HepG2 (cell line): ENCODE measurements around the gene ACVR2A. TPM values are rescaled to one million over a fixed set of nuclear protein-coding genes. Genes with fewer than 3 reads are reported as not detected.

Source experiments
- ATAC-seq: fragments of 200-7000 bp; cut with Tn5 transposase; 3 replicates; pipeline ENCODE4 v1.9.1; 2020; ENCODE audit warnings: mild to moderate bottlenecking, moderate library complexity
- BruUV-seq: library from RNA; stranded (reverse); fragments of 400-500 nt; replicated peaks from 2 replicates; lab custom pipeline; 2021; lab: Mats Ljungman, UMichigan
- CTCF ChIA-PET: fragments of 300-600 bp; formaldehyde crosslinking; extraction: SDS; loops from one replicate; lab custom pipeline; 2021; ENCODE audit warnings: low total read pairs, inconsistent platforms, low intra/inter-chr PET ratio; lab: Yijun Ruan, JAX
- POLR2A ChIA-PET: fragments of 350-600 bp; sonication (Branson Sonifier 250); formaldehyde crosslinking; loops from one replicate; lab custom pipeline; 2020; ENCODE audit warnings: antibody characterized with exemption, inconsistent platforms; lab: Yijun Ruan, JAX
- DNase-seq: peaks from one replicate; pipeline ENCODE4 v3.0.0-alpha.2; 2015; ENCODE audit warnings: low spot score
- FAIRE-seq: peaks from 3 replicates; lab custom pipeline; 2011; peaks lifted over from hg19 to GRCh38; lab: Jason Lieb, UNC
- H2AFZ ChIP-seq: one replicate; pipeline ENCODE4 v1.6.1; 2011; ENCODE audit warnings: low read length, inconsistent platforms
- H3K27ac ChIP-seq: fragments of 300-600 bp; 3 replicates; pipeline ENCODE4 v1.8.0; 2011; ENCODE audit warnings: mixed run types, mild to moderate bottlenecking, mixed read lengths, low read length, inconsistent platforms; ENCODE audit not compliant: insufficient read depth; ENCODE audit errors: extremely low read length
- H3K27me3 ChIP-seq, 2 experiments: fragments of 200-600 bp in 1 of 2; 2 replicates in 1 of 2; 3 replicates in 1 of 2; pipeline versions ENCODE4 v1.6.0 to v1.8.0; 2011; ENCODE audit warnings: low read length in 2 of 2, mild to moderate bottlenecking in 2 of 2, moderate library complexity in 2 of 2, inconsistent platforms in 1 of 2; ENCODE audit not compliant: insufficient read depth in 2 of 2, control insufficient read depth in 1 of 2
- H3K36me3 ChIP-seq, 2 experiments: fragments of 200-600 bp in 1 of 2; replicated peaks in 1 of 2; 2 replicates in 1 of 2; 3 replicates in 1 of 2; pipeline versions ENCODE4 v1.5.1 to v1.8.0; 2011; ENCODE audit warnings: low read length in 2 of 2, inconsistent platforms in 1 of 2; ENCODE audit not compliant: insufficient read depth in 2 of 2, control insufficient read depth in 1 of 2
- H3K4me1 ChIP-seq: 2 replicates; pipeline ENCODE4 v1.5.1; 2012; ENCODE audit warnings: low read length, inconsistent platforms; ENCODE audit not compliant: insufficient read depth
- H3K4me2 ChIP-seq: 2 replicates; pipeline ENCODE4 v1.6.0; 2011; ENCODE audit warnings: low read depth, low read length, inconsistent platforms
- H3K4me3 ChIP-seq, 3 experiments: fragments of 200-600 bp in 1 of 3; sonication (generic), shearing (Covaris generic) in 1 of 3; replicated peaks in 1 of 3; 2 replicates each; pipeline ENCODE4 v1.5.1; 2011 to 2016; ENCODE audit warnings: low read length in 3 of 3, inconsistent platforms in 2 of 3, low read depth in 2 of 3, mild to moderate bottlenecking in 2 of 3, control low read depth in 1 of 3, mixed read lengths in 1 of 3; ENCODE audit not compliant: insufficient read depth in 1 of 3
- H3K79me2 ChIP-seq: one replicate; pipeline ENCODE4 v1.6.1; 2011; ENCODE audit warnings: low read length, inconsistent platforms; ENCODE audit not compliant: insufficient read depth
- H3K9ac ChIP-seq: 2 replicates; pipeline ENCODE4 v1.6.0; 2011; ENCODE audit warnings: mild to moderate bottlenecking, low read depth, low read length, inconsistent platforms; ENCODE audit not compliant: insufficient read depth
- H3K9me3 ChIP-seq: 2 replicates; pipeline ENCODE4 v1.5.1; 2012; ENCODE audit warnings: mild to moderate bottlenecking, low read length
- H4K20me1 ChIP-seq: 2 replicates; pipeline ENCODE4 v1.6.0; 2011; ENCODE audit warnings: inconsistent platforms, mild to moderate bottlenecking, low read length, moderate library complexity; ENCODE audit not compliant: insufficient read depth
- AFF4 ChIP-seq: sonication (generic); formaldehyde crosslinking; IDR thresholded peaks from 2 replicates; pipeline ENCODE4 v1.4.0; 2020; ENCODE audit warnings: missing genetic modification reagents
- ARID5B ChIP-seq: IDR thresholded peaks from 2 replicates; pipeline ENCODE4 v1.4.0; 2020; ENCODE audit warnings: mild to moderate bottlenecking, missing genetic modification reagents
- CHCHD3 ChIP-seq: sonication (generic); formaldehyde crosslinking; IDR thresholded peaks from 2 replicates; pipeline ENCODE4 v1.8.0; 2022; ENCODE audit warnings: mild to moderate bottlenecking, missing genetic modification reagents, moderate library complexity
- GZF1 ChIP-seq: sonication (generic); formaldehyde crosslinking; IDR thresholded peaks from 2 replicates; pipeline ENCODE4 v1.5.1; 2020; ENCODE audit warnings: mild to moderate bottlenecking, missing genetic modification reagents
- MIER2 ChIP-seq: IDR thresholded peaks from 2 replicates; pipeline ENCODE4 v1.6.1; 2016; ENCODE audit warnings: missing biosample characterization, missing genetic modification reagents
- ZC3H4 ChIP-seq: sonication (generic); formaldehyde crosslinking; IDR thresholded peaks from 2 replicates; pipeline ENCODE4 v1.4.0; 2020; ENCODE audit warnings: missing genetic modification reagents, borderline replicate concordance
- ZFP37 ChIP-seq: sonication (generic); formaldehyde crosslinking; IDR thresholded peaks from 2 replicates; pipeline ENCODE4 v1.4.0; 2020; ENCODE audit warnings: missing genetic modification reagents, borderline replicate concordance
- ZNF160 ChIP-seq: sonication (generic); formaldehyde crosslinking; IDR thresholded peaks from 2 replicates; pipeline ENCODE4 v1.8.0; 2022; ENCODE audit warnings: mild to moderate bottlenecking, inconsistent platforms, missing genetic modification reagents
- ZNF350 ChIP-seq: sonication (generic); formaldehyde crosslinking; IDR thresholded peaks from 2 replicates; pipeline ENCODE4 v1.4.0; 2020; ENCODE audit warnings: mild to moderate bottlenecking, low read depth, missing genetic modification reagents, borderline replicate concordance
- WGBS: methylation state at CpG from one replicate; pipeline ENCODE4 v1.1.6; 2017; ENCODE audit warnings: low lambda C conversion rate; 5-methylcytosine and 5-hydroxymethylcytosine counted together
- in situ Hi-C: cut with HindIII; loops from 2 replicates; pipeline ENCODE4 v1.10.0; 2017; ENCODE audit warnings: low pct_unique_long_range_greater_than_20kb; ENCODE audit not compliant: extremely low pct_ligation_motif_present
- intact Hi-C: fragments of 100-400 bp; cut with micrococcal nuclease; formaldehyde crosslinking; loops from one replicate; pipeline ENCODE4 v1.10.0; 2022; ENCODE audit not compliant: unreplicated experiment
- polyA plus RNA-seq, 8 experiments: library from polyadenylated mRNA; depleted of rRNA in 3 of 8; stranded (reverse) in 7 of 8; unstranded in 1 of 8; fragments of >200 nt; fragmentation: Illumina TruSeq in 4 of 8; extraction: Trizol in 4 of 8; gene quantifications; 2 replicates each; pipeline versions ENCODE4 v1.2.1 to v1.2.3, GENCODE V29; 2011 to 2016; ENCODE audit warnings: low read depth in 4 of 8, missing spikeins in 1 of 8, mixed read lengths in 1 of 8; ENCODE audit not compliant: insufficient read depth in 1 of 8
- total RNA-seq, 5 experiments: library from RNA; depleted of rRNA; stranded (reverse); fragments of >200 nt; fragmentation: Illumina TruSeq; extraction: Trizol; gene quantifications; 2 replicates each; pipeline ENCODE4 v1.2.3, GENCODE V29; 2016; ENCODE audit warnings: low read depth in 1 of 5
- TF ChIP-seq, protein P1 (sequence below): sonication (generic); formaldehyde crosslinking; IDR thresholded peaks from 2 replicates; pipeline ENCODE4 v1.5.1; 2020; ENCODE audit warnings: missing genetic modification reagents, mild to moderate bottlenecking, borderline replicate concordance

ACVR2A gene
- total and polyA plus RNA-seq, 2 of the 13 experiments (the other 11 are each of a cell fraction or from before 2014, with no cell fraction given), result 8.3 to 18.0 TPM

DNA sequence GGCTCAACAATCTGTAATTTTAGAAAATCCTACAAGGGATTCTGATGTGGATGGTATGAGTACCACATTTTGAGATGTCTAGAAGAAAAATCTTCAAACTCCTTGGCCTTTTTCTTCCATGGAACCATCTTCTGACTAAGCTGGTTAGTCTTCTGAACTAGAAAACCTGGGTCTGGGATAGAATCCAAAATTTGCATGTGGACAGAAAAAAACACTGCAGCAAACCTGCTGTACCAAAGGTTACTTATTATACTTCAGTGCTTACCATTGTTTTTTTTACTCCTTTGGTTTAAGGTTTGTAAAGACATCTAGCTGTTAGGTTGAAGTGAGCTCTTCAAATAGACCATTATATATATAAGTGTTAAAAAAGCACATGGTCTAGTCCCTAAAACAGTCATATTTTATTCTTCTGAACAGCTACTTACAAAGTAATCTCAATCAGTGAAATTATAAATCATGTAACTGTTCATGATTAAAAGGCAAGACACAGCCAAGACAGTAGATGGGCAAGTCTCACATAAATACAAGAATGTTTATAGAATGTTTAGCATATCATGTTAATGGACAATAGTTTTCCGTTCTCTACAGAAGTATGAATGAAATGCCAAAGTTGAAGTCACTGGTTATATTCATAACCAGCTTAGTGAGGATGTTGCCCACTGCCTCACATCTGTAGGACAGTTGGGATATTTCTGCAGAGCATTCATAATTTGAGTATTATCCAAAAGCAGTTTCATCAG lies 90.2 kb downstream of the ACVR2A start:
- Histone ChIP-seq H2AFZ (no peak overlapping the region), H3K4me2 (no peak overlapping the region), H3K4me3 (no peak overlapping the region), H3K27ac (no peak overlapping the region), H3K9ac (no peak overlapping the region), H3K36me3 (peaks cover 3 to 25% of the 10 kb centered on the region in 2 experiments; a peak in 4 of 5 replicates), H3K4me1 (peaks cover 10% of the 10 kb centered on the region), H3K79me2 (no peaks in the 10 kb centered on the region), H3K27me3 (no peaks in the 10 kb centered on the region), H3K9me3 (no peaks in the 10 kb centered on the region), H4K20me1 (no peaks in the 10 kb centered on the region)
- ChIA-PET POLR2A (no interaction called here), CTCF (no interaction called here)
- FAIRE-seq (no peak), ATAC-seq (no peak), DNase-seq (no peak)
- WGBS, result 100% methylated on average over 1 of the region's 1 CpG
- intact Hi-C loops (no loop called here), in situ Hi-C loops (loop anchor here (5.0 to 25.0 kb wide), 3 partner anchors 267 to 1052 kb away; no protein-coding TSS in a partner anchor)
- no TSS peak for BruUV-seq
- no peak for TF ChIP-seq ZNF350 (CRISPR knock-in tag)
- TF ChIP-seq GZF1 (CRISPR knock-in tag), result no peak
- TF ChIP-seq ZC3H4 (CRISPR knock-in tag), result no peak
- TF ChIP-seq CHCHD3 (CRISPR knock-in tag), result no peak
- no peak for TF ChIP-seq ZNF160 (CRISPR knock-in tag)
- TF ChIP-seq ARID5B, result no peak
- no peak for TF ChIP-seq AFF4 (CRISPR knock-in tag)
- no peak for TF ChIP-seq ZFP37
- TF ChIP-seq, protein P1, sequence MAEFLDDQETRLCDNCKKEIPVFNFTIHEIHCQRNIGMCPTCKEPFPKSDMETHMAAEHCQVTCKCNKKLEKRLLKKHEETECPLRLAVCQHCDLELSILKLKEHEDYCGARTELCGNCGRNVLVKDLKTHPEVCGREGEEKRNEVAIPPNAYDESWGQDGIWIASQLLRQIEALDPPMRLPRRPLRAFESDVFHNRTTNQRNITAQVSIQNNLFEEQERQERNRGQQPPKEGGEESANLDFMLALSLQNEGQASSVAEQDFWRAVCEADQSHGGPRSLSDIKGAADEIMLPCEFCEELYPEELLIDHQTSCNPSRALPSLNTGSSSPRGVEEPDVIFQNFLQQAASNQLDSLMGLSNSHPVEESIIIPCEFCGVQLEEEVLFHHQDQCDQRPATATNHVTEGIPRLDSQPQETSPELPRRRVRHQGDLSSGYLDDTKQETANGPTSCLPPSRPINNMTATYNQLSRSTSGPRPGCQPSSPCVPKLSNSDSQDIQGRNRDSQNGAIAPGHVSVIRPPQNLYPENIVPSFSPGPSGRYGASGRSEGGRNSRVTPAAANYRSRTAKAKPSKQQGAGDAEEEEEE (CRISPR knock-in tag), result no peak
- no peak for TF ChIP-seq MIER2
